CD1c-positive myeloid dendritic cell (primary cell): ENCODE data around the gene KMT5B.
"Not testable (repeated sequence)": the region's sequence is repeated elsewhere in the genome, so short reads cannot be mapped to it uniquely, and the experiment has no call there.

ENCODE experiments used
- DNase-seq: peaks from one replicate; pipeline ENCODE4 v3.0.0-alpha.2; 2016; ENCODE audit errors: extremely low spot score

The KMT5B gene

GRCh38 chr11:68213135-68213515 lies at the start of gene KMT5B:
Gene KMT5B (minus strand): TSS chr11:68213296. CDS start chr11:68190076, 23,220 bp downstream.
- peak; percentile 62 for DNase-seq

GRCh38 chr11:68262544-68262827 lies 49.4 kb upstream of the KMT5B start:
- DNase-seq: no peak

- no peak for DNase-seq
These were observed 48.9 kb upstream of the KMT5B start for GRCh38 chr11:68261749-68262543.

- no peak for DNase-seq
These were observed 47.9 kb upstream of the KMT5B start for GRCh38 chr11:68261006-68261405.

GRCh38 chr11:68260484-68260883 lies 47.4 kb upstream of the KMT5B start:
- DNase-seq: no peak

- DNase-seq: no peak
These were observed 46.2 kb upstream of the KMT5B start for GRCh38 chr11:68259122-68259959.

GRCh38 chr11:68258363-68258765 lies 45.3 kb upstream of the KMT5B start:
- DNase-seq: no peak

- DNase-seq: peak; percentile 93
These were observed 44.6 kb upstream of the KMT5B start for GRCh38 chr11:68257477-68258362.

- DNase-seq: no peak
These were observed 43.2 kb upstream of the KMT5B start for GRCh38 chr11:68256331-68256741.

- no peak for DNase-seq
These were observed 42.4 kb upstream of the KMT5B start for GRCh38 chr11:68255526-68255925.

GRCh38 chr11:68254421-68254820 lies 41.3 kb upstream of the KMT5B start:
- DNase-seq: no peak

- peak; percentile 10 for DNase-seq
These were observed 38.7 kb upstream of the KMT5B start for GRCh38 chr11:68251765-68252164.

GRCh38 chr11:68244912-68245311 lies 31.8 kb upstream of the KMT5B start:
- not testable (repeated sequence) for DNase-seq

- not testable (repeated sequence) for DNase-seq
These were observed 30.8 kb upstream of the KMT5B start for GRCh38 chr11:68243847-68244246.

GRCh38 chr11:68242616-68243015 lies 29.5 kb upstream of the KMT5B start:
- DNase-seq: no peak

GRCh38 chr11:68231621-68232020 lies 18.5 kb upstream of the KMT5B start:
- no peak for DNase-seq

GRCh38 chr11:68229601-68230000 lies 16.5 kb upstream of the KMT5B start:
- DNase-seq: no peak

- no peak for DNase-seq
These were observed 13.3 kb upstream of the KMT5B start for GRCh38 chr11:68226421-68226820.

GRCh38 chr11:68224606-68225005 lies 11.5 kb upstream of the KMT5B start:
- DNase-seq: no peak

- no peak for DNase-seq
These were observed 10.2 kb upstream of the KMT5B start for GRCh38 chr11:68223275-68223674.

- DNase-seq: no peak
These were observed 8.3 kb upstream of the KMT5B start for GRCh38 chr11:68221406-68221805.
